Caco-2 (cell line): ENCODE results near the gene SLC9C1. TPM values are rescaled to one million over a fixed set of nuclear protein-coding genes. Genes with fewer than 3 reads are reported as not detected.

ENCODE experiments used
- BruUV-seq: library from RNA; stranded (reverse); fragments of 400-500 nt; replicated peaks from 2 replicates; lab custom pipeline; 2021; lab: Mats Ljungman, UMichigan
- CTCF ChIA-PET: fragments of 300-600 bp; sonication (Branson Sonifier 250); formaldehyde crosslinking; loops from one replicate; lab custom pipeline; 2022; ENCODE audit warnings: antibody characterized with exemption; lab: Charles Lee
- POLR2A ChIA-PET: fragments of 300-600 bp; sonication (Branson Sonifier 250); formaldehyde crosslinking; loops from one replicate; lab custom pipeline; 2022; ENCODE audit warnings: antibody characterized with exemption; lab: Charles Lee
- DNase-seq, 2 experiments: peaks; one replicate each; pipeline versions ENCODE4 v3.0.0 to v3.0.0-alpha.2; 2020 to 2022
- H3K27me3 ChIP-seq: replicated peaks from 2 replicates; pipeline ENCODE4 v1.6.0; 2011; ENCODE audit warnings: low read length; ENCODE audit not compliant: control insufficient read depth, insufficient read depth
- H3K36me3 ChIP-seq: 2 replicates; pipeline ENCODE4 v1.5.1; 2011; ENCODE audit warnings: low read length; ENCODE audit not compliant: control insufficient read depth, insufficient read depth
- H3K4me1 ChIP-seq: fragments of 250-450 bp; sonication (Bioruptor Pico); 2 replicates; pipeline ENCODE4 v1.5.1; 2020; ENCODE audit warnings: mild to moderate bottlenecking
- H3K4me3 ChIP-seq: 2 replicates; pipeline ENCODE4 v1.5.1; 2011; ENCODE audit warnings: low read depth, mild to moderate bottlenecking, control low read depth, low read length
- H3K9me3 ChIP-seq: fragments of 250-450 bp; sonication (Bioruptor Pico); 2 replicates; pipeline ENCODE4 v1.5.1; 2020; ENCODE audit warnings: mild to moderate bottlenecking, moderate library complexity
- H3K27ac Mint-ChIP-seq: one replicate; pipeline ENCODE4 v1.8.0; 2022; ENCODE audit warnings: mixed read lengths; ENCODE audit not compliant: unreplicated experiment
- H3K27me3 Mint-ChIP-seq: one replicate; pipeline ENCODE4 v1.8.0; 2022; ENCODE audit warnings: mixed read lengths; ENCODE audit not compliant: insufficient read depth, unreplicated experiment
- H3K36me3 Mint-ChIP-seq: one replicate; pipeline ENCODE4 v1.8.0; 2022; ENCODE audit warnings: mild to moderate bottlenecking, mixed read lengths; ENCODE audit not compliant: insufficient read depth, unreplicated experiment
- H3K4me1 Mint-ChIP-seq: one replicate; pipeline ENCODE4 v1.8.0; 2022; ENCODE audit warnings: low read depth, mixed read lengths; ENCODE audit not compliant: unreplicated experiment
- H3K4me3 Mint-ChIP-seq: one replicate; pipeline ENCODE4 v1.8.0; 2022; ENCODE audit warnings: mild to moderate bottlenecking, moderate library complexity, mixed read lengths; ENCODE audit not compliant: unreplicated experiment
- H3K9me3 Mint-ChIP-seq: one replicate; pipeline ENCODE4 v1.8.0; 2022; ENCODE audit warnings: mixed read lengths; ENCODE audit not compliant: unreplicated experiment
- intact Hi-C: fragments of 100-400 bp; cut with micrococcal nuclease; formaldehyde crosslinking; loops from one replicate; pipeline ENCODE4 v1.10.0; 2022; ENCODE audit not compliant: unreplicated experiment
- total RNA-seq: library from RNA; stranded (reverse); gene quantifications from 2 replicates; pipeline ENCODE4 v1.2.3, GENCODE V29; 2022
- TF ChIP-seq, protein P1 (sequence below), 2 experiments: fragments of 200-600 bp in 1 of 2; IDR thresholded peaks; 1 replicate in 1 of 2; 2 replicates in 1 of 2; pipeline versions ENCODE4 v1.5.1 to v1.8.0; 2011 to 2022; ENCODE audit warnings: antibody characterized with exemption in 1 of 2, control low read depth in 1 of 2, inconsistent platforms in 1 of 2, low read depth in 1 of 2, low read length in 1 of 2, mild to moderate bottlenecking in 1 of 2, moderate library complexity in 1 of 2; ENCODE audit not compliant: insufficient read depth in 1 of 2, severe bottlenecking in 1 of 2, unreplicated experiment in 1 of 2

The SLC9C1 gene
- total RNA-seq, 1 experiment from 2014 or later, result not detected

DNA sequence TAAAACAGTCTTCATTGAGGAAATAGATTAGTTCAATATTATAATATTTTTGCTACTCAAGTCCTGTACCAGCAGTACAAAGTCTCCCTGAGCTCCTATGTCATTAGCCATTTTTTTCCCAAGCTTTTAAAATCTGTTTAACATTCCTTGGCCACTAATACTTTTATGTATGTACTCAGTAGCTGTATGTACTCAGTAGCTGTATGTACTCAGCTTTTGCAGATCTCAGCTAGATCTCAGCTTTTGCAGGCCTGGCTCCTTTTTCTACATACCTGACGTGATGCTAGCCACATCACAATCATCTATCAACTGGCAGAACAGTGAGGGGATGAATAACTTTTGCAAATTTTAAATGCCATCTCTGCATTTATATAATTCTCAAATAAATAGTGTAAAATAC lies 13.8 kb downstream of the SLC9C1 start:
- peaks cover 3% of the 10 kb centered on the region; the same call in 1 of the 2 replicates for H3K4me1 ChIP-seq
- Mint-ChIP-seq H3K4me1 (peaks cover 16% of the 10 kb centered on the region), H3K36me3 (no peaks in the 10 kb centered on the region), H3K27ac (no peak overlapping the region), H3K9me3 (no peaks in the 10 kb centered on the region), H3K27me3 (no peaks in the 10 kb centered on the region), H3K4me3 (no peak overlapping the region)
- POLR2A ChIA-PET, result no interaction called here
- no peak overlapping the region for H3K4me3 ChIP-seq
- peaks cover 5% of the 10 kb centered on the region; the same call in 1 of the 2 replicates for H3K9me3 ChIP-seq
- H3K36me3 ChIP-seq, result no peaks in the 10 kb centered on the region
- intact Hi-C loops, result no loop called here
- CTCF ChIA-PET, result interaction anchor here (1.1 to 1.9 kb wide), 3 partner anchors 13 to 143 kb away, joined by 3 to 6 read pairs (median 4); partner anchors contain the start of gene SLC9C1
- BruUV-seq, result no TSS peak
- TF ChIP-seq, protein P1, sequence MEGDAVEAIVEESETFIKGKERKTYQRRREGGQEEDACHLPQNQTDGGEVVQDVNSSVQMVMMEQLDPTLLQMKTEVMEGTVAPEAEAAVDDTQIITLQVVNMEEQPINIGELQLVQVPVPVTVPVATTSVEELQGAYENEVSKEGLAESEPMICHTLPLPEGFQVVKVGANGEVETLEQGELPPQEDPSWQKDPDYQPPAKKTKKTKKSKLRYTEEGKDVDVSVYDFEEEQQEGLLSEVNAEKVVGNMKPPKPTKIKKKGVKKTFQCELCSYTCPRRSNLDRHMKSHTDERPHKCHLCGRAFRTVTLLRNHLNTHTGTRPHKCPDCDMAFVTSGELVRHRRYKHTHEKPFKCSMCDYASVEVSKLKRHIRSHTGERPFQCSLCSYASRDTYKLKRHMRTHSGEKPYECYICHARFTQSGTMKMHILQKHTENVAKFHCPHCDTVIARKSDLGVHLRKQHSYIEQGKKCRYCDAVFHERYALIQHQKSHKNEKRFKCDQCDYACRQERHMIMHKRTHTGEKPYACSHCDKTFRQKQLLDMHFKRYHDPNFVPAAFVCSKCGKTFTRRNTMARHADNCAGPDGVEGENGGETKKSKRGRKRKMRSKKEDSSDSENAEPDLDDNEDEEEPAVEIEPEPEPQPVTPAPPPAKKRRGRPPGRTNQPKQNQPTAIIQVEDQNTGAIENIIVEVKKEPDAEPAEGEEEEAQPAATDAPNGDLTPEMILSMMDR (IDR thresholded peaks at IDR 0.05; ENCODE audit: insufficient read depth in 1 of 2, low read depth in 1 of 2, low read length in 1 of 2, severe bottlenecking in 1 of 2, unreplicated experiment in 1 of 2), result no peak
- no peak for DNase-seq
- H3K27me3 ChIP-seq, result no peaks in the 10 kb centered on the region; the same call in 1 of the 2 replicates

DNA sequence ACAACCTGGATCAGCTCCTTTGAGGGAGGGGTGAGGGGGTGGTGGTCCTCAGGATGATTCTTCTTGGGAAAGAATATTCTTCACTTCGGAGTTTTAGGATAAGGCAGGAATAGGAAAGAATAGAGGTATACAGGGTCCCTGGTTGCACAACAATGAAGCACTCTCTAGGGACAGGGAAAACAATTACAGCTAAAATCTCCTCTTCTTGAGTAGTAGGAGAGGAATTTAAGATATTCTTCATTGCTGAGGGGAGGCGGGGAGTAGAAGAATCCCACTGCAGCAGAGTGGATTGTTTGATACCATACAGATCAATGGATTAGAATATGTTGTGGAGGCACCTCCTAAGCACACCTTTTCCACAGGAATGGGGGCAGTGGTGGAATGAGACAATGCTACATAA lies 20.5 kb downstream of the SLC9C1 start:
- Mint-ChIP-seq H3K27me3 (no peaks in the 10 kb centered on the region), H3K4me3 (no peak overlapping the region), H3K9me3 (no peaks in the 10 kb centered on the region), H3K4me1 (no peaks in the 10 kb centered on the region), H3K27ac (no peak overlapping the region), H3K36me3 (no peaks in the 10 kb centered on the region)
- intact Hi-C loops, result no loop called here
- TF ChIP-seq, protein P1 (IDR thresholded peaks at IDR 0.05; ENCODE audit: insufficient read depth in 1 of 2, low read depth in 1 of 2, low read length in 1 of 2, severe bottlenecking in 1 of 2, unreplicated experiment in 1 of 2), result no peak
- H3K36me3 ChIP-seq, result no peaks in the 10 kb centered on the region
- POLR2A ChIA-PET, result no interaction called here
- no peak overlapping the region for H3K4me3 ChIP-seq
- DNase-seq, result no peak
- peaks cover 5% of the 10 kb centered on the region; the same call in 1 of the 2 replicates for H3K9me3 ChIP-seq
- H3K27me3 ChIP-seq, result no peaks in the 10 kb centered on the region
- CTCF ChIA-PET, result no interaction called here
- no peaks in the 10 kb centered on the region for H3K4me1 ChIP-seq
- no TSS peak for BruUV-seq

DNA sequence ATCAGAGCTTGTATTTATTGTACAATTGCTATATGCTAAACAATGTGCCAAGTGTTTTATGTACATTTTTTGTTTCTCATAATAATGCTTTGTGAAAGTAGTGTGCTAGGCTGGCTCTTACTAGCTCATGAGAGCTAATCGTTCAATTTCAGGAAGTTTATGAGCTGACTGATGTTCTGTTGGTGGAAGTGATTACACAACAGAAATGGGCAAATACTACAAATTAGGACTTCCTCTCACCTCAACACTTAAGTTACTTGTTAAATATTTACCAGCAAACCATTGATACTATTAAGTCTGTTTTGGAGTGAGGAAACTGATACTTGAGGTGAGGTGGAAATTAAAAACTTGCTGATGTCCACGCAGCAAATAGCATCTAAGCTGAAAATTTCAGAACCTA lies 32.3 kb downstream of the SLC9C1 start:
- Mint-ChIP-seq H3K4me3 (no peak overlapping the region), H3K9me3 (no peaks in the 10 kb centered on the region), H3K4me1 (no peaks in the 10 kb centered on the region), H3K36me3 (no peaks in the 10 kb centered on the region), H3K27me3 (no peaks in the 10 kb centered on the region), H3K27ac (no peak overlapping the region)
- Histone ChIP-seq H3K27me3 (no peaks in the 10 kb centered on the region), H3K4me3 (no peak overlapping the region), H3K36me3 (no peaks in the 10 kb centered on the region), H3K4me1 (no peaks in the 10 kb centered on the region), H3K9me3 (no peaks in the 10 kb centered on the region)
- ChIA-PET POLR2A (no interaction called here), CTCF (no interaction called here)
- no TSS peak for BruUV-seq
- TF ChIP-seq, protein P1 (IDR thresholded peaks at IDR 0.05; ENCODE audit: insufficient read depth in 1 of 2, low read depth in 1 of 2, low read length in 1 of 2, severe bottlenecking in 1 of 2, unreplicated experiment in 1 of 2), result no peak
- DNase-seq, result no peak
- intact Hi-C loops, result no loop called here
